ENCODE data around the gene MED1.
"Not testable (repeated sequence)": the region's sequence is repeated elsewhere in the genome, so short reads cannot be mapped to it uniquely, and the experiment has no call there.

MED1 gene, protein sequence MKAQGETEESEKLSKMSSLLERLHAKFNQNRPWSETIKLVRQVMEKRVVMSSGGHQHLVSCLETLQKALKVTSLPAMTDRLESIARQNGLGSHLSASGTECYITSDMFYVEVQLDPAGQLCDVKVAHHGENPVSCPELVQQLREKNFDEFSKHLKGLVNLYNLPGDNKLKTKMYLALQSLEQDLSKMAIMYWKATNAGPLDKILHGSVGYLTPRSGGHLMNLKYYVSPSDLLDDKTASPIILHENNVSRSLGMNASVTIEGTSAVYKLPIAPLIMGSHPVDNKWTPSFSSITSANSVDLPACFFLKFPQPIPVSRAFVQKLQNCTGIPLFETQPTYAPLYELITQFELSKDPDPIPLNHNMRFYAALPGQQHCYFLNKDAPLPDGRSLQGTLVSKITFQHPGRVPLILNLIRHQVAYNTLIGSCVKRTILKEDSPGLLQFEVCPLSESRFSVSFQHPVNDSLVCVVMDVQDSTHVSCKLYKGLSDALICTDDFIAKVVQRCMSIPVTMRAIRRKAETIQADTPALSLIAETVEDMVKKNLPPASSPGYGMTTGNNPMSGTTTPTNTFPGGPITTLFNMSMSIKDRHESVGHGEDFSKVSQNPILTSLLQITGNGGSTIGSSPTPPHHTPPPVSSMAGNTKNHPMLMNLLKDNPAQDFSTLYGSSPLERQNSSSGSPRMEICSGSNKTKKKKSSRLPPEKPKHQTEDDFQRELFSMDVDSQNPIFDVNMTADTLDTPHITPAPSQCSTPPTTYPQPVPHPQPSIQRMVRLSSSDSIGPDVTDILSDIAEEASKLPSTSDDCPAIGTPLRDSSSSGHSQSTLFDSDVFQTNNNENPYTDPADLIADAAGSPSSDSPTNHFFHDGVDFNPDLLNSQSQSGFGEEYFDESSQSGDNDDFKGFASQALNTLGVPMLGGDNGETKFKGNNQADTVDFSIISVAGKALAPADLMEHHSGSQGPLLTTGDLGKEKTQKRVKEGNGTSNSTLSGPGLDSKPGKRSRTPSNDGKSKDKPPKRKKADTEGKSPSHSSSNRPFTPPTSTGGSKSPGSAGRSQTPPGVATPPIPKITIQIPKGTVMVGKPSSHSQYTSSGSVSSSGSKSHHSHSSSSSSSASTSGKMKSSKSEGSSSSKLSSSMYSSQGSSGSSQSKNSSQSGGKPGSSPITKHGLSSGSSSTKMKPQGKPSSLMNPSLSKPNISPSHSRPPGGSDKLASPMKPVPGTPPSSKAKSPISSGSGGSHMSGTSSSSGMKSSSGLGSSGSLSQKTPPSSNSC (N-terminal part only)

DNA sequence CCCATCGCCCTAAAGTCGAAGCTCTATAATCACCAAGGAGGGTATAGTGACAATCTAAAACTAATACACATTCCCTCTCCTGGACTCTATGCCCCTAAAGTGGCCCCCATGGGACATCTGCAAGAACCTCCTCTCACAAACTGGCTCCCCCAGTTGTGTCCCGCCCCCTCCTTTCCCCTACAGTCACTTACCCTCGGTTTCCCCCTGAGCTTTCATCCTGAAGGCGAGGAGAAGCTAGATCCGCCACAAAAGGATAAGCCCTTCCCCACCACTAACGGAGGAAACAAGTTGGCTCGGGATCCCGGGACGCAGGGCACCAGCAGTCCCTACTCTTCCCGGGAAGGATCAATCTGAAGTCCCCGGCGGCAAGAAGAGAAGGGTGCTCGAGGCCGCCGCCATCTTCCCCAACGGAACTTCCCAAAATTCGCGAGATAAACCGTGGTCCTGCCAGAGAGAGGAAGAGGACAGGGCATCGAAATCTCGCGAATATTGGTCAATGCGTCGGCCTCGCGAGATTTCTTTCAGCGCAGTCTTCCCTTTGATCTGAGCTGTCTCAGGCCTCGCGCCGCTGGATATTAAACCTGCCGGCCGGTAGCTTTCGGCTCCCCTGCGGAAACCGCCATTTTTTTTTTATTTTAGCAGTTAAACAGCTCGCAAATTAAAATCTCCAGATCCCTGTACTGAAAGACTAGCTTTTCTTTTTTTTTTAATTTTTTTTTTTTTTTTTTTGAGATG lies at the start of gene MED1:
Gene MED1 (minus strand): TSS at position 417 of the 735 bp plus-strand sequence. CDS start 201 bp downstream, at position 216.
- Histone ChIP-seq H3K27me3 (ENCODE audit: control insufficient read depth in 2 of 2, insufficient read depth in 2 of 2, low read length in 2 of 2) (no peaks in the 10 kb centered on the region), H3K9ac (ENCODE audit: low read depth in 1 of 2, low read length in 2 of 2) (peak within 1 kb of the TSS; percentile 95), H3K4me3 (ENCODE audit: low read length in 2 of 2) (peak within 1 kb of the TSS; percentile 94 to 98), H3K27ac (ENCODE audit: low read depth in 2 of 2, low read length in 2 of 2) (peak within 1 kb of the TSS; percentile 64 to 82), H3K4me1 (ENCODE audit: control insufficient read depth in 2 of 2, insufficient read depth in 2 of 2, low read length in 2 of 2) (peaks cover 5 to 7% of the 10 kb centered on the region in 2 donors), H3K36me3 (ENCODE audit: control insufficient read depth in 2 of 2, insufficient read depth in 2 of 2, low read length in 2 of 2) (peaks cover 3 to 15% of the 10 kb centered on the region in 2 donors), H3K9me3 (ENCODE audit: control insufficient read depth in 2 of 2, low read length in 2 of 2) (no peaks in the 10 kb centered on the region)

DNA sequence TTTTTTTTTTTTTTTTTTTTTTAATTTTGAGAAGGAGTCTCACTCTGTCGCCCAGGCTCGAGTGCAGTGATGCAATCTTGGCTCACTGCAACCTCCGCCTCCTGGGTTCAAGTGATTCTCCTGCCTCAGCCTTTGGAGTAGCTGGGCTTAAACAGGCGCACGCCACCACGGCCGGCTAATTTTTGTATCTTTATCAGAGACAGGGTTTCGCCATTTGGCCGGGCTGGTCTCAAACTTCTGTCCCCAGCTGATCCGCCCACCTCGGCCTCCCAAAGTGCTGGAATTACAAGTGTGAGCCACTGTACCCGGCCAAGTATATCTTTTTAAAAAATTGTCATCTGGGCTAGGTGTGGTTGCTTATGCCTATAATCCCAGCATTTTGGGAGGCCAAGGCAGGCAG lies 45.9 kb upstream of the MED1 start:
- not testable (repeated sequence) for H3K27me3 ChIP-seq (ENCODE audit: control insufficient read depth in 2 of 2, insufficient read depth in 2 of 2, low read length in 2 of 2); H3K9me3 ChIP-seq (ENCODE audit: control insufficient read depth in 2 of 2, low read length in 2 of 2); H3K4me1 ChIP-seq (ENCODE audit: control insufficient read depth in 2 of 2, insufficient read depth in 2 of 2, low read length in 2 of 2); H3K9ac ChIP-seq (ENCODE audit: low read depth in 1 of 2, low read length in 2 of 2); H3K4me3 ChIP-seq (ENCODE audit: low read length in 2 of 2); H3K27ac ChIP-seq (ENCODE audit: low read depth in 2 of 2, low read length in 2 of 2)
- peaks cover 30 to 54% of the 10 kb centered on the region in 2 donors for H3K36me3 ChIP-seq (ENCODE audit: control insufficient read depth in 2 of 2, insufficient read depth in 2 of 2, low read length in 2 of 2)

DNA sequence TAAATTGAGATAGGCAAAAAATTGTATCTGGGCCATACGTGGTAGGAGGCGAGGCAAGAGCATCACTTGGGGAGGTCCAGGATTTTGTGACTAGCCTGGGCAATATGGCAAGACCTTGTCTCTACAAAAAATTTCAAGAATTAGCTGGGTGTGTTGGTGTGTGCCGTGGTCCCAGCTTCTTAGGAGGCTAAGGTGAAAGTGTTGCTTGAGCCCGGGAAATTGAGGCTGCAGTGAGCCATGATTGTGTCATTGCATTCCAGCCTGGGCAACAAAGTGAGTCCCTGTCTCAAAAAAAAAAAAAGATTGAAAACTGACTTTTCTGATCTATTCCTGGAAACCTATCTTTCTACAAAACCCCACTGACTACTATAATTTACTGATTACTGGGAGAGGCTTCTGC lies 36.9 kb upstream of the MED1 start:
- Histone ChIP-seq H3K9ac (ENCODE audit: low read depth in 1 of 2, low read length in 2 of 2) (no peak overlapping the region), H3K4me1 (ENCODE audit: control insufficient read depth in 2 of 2, insufficient read depth in 2 of 2, low read length in 2 of 2) (no peaks in the 10 kb centered on the region), H3K36me3 (ENCODE audit: control insufficient read depth in 2 of 2, insufficient read depth in 2 of 2, low read length in 2 of 2) (peaks cover 18 to 19% of the 10 kb centered on the region in 2 donors), H3K27me3 (ENCODE audit: control insufficient read depth in 2 of 2, insufficient read depth in 2 of 2, low read length in 2 of 2) (no peaks in the 10 kb centered on the region), H3K9me3 (ENCODE audit: control insufficient read depth in 2 of 2, low read length in 2 of 2) (no peaks in the 10 kb centered on the region), H3K27ac (ENCODE audit: low read depth in 2 of 2, low read length in 2 of 2) (no peak overlapping the region), H3K4me3 (ENCODE audit: low read length in 2 of 2) (no peak overlapping the region)

DNA sequence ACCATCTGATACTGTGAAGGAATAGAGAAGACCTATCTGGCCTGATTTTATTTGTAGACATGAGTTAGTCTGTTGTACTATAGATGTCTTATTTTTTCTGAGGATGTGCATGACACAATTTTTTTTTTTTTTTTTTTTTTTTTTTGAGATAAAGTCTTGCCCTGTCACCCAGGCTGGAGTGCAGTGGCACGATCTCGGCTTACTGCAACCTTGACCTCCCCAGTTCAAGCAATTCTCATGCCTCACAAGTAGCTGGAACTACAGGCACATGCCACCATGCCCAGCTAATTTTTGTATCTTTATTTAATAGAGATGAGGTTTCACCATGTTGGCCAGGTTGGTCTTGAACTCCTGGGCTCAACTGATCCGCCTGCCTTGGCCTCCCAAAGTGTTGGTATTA lies 36.4 kb upstream of the MED1 start:
- not testable (repeated sequence) for H3K27ac ChIP-seq (ENCODE audit: low read depth in 2 of 2, low read length in 2 of 2); H3K4me1 ChIP-seq (ENCODE audit: control insufficient read depth in 2 of 2, insufficient read depth in 2 of 2, low read length in 2 of 2); H3K27me3 ChIP-seq (ENCODE audit: control insufficient read depth in 2 of 2, insufficient read depth in 2 of 2, low read length in 2 of 2); H3K9ac ChIP-seq (ENCODE audit: low read depth in 1 of 2, low read length in 2 of 2); H3K9me3 ChIP-seq (ENCODE audit: control insufficient read depth in 2 of 2, low read length in 2 of 2); H3K4me3 ChIP-seq (ENCODE audit: low read length in 2 of 2)
- H3K36me3 ChIP-seq (ENCODE audit: control insufficient read depth in 2 of 2, insufficient read depth in 2 of 2, low read length in 2 of 2) = peaks cover 13 to 15% of the 10 kb centered on the region in 2 donors

DNA sequence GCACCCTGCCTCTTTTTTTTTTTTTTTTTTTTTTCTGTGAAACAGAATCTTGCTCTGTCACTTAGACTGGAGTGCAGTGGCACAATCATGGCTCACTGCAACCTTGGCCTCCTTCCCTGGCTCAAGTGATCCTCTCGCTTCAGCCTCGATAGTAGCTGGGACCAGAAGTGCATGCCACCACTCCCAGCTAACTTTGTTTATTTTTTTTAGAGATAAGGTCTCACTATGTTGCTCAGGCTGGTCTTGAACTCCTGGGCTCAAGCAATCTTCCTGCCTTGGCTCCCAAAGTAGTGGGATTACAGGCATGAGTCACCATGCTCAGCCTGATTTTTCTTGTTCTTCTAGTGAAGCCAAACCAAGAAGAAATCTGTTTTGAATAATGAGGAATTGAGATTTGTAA lies 35.2 kb upstream of the MED1 start:
- Histone ChIP-seq H3K4me1 (ENCODE audit: control insufficient read depth in 2 of 2, insufficient read depth in 2 of 2, low read length in 2 of 2) (no peaks in the 10 kb centered on the region), H3K27me3 (ENCODE audit: control insufficient read depth in 2 of 2, insufficient read depth in 2 of 2, low read length in 2 of 2) (no peaks in the 10 kb centered on the region), H3K36me3 (ENCODE audit: control insufficient read depth in 2 of 2, insufficient read depth in 2 of 2, low read length in 2 of 2) (peaks cover 13 to 15% of the 10 kb centered on the region in 2 donors), H3K4me3 (ENCODE audit: low read length in 2 of 2) (no peak overlapping the region), H3K27ac (ENCODE audit: low read depth in 2 of 2, low read length in 2 of 2) (no peak overlapping the region), H3K9ac (ENCODE audit: low read depth in 1 of 2, low read length in 2 of 2) (no peak overlapping the region), H3K9me3 (ENCODE audit: control insufficient read depth in 2 of 2, low read length in 2 of 2) (no peaks in the 10 kb centered on the region)

DNA sequence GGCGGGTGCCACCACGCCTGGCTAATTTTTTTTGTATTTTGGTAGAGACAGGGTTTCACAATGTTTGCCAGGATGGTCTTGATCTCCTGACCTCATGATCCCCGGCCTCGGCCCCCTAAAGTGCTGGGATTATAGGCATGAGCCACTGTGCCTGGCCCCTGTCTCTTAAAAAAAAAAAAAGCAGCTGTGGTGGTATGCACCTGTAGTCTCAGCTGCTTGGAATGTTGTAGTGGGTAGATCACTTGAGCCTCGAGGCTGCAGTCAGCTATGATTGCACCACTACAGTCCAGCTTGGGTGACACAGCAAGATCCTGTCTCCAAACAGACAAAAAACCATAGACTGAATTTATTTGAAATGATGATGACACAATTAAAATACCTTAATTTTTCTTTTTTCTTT lies 34.5 kb upstream of the MED1 start:
- Histone ChIP-seq H3K36me3 (ENCODE audit: control insufficient read depth in 2 of 2, insufficient read depth in 2 of 2, low read length in 2 of 2) (peaks cover 7 to 9% of the 10 kb centered on the region in 2 donors), H3K9ac (ENCODE audit: low read depth in 1 of 2, low read length in 2 of 2) (no peak overlapping the region), H3K4me1 (ENCODE audit: control insufficient read depth in 2 of 2, insufficient read depth in 2 of 2, low read length in 2 of 2) (no peaks in the 10 kb centered on the region), H3K9me3 (ENCODE audit: control insufficient read depth in 2 of 2, low read length in 2 of 2) (no peaks in the 10 kb centered on the region), H3K27me3 (ENCODE audit: control insufficient read depth in 2 of 2, insufficient read depth in 2 of 2, low read length in 2 of 2) (no peaks in the 10 kb centered on the region), H3K27ac (ENCODE audit: low read depth in 2 of 2, low read length in 2 of 2) (no peak overlapping the region), H3K4me3 (ENCODE audit: low read length in 2 of 2) (no peak overlapping the region)

DNA sequence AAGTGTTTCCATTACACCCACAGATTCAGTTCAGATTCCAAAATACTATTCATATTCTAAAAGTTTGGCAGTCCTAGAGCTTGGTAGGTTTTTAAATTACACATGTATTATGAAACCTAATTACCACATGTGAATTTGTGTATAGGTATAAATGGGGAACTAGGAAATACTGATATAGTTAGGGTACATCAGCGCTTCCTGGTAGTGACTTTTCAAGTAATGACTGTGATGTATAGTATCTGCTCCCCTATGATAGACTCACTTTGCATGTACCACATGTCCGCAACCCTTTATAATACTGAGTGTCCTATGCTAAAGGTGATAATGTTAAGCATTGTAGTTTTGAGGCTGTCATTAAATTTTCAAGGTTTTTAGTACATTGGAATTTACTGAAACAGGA lies 33.1 kb upstream of the MED1 start:
- H3K4me1 ChIP-seq (ENCODE audit: control insufficient read depth in 2 of 2, insufficient read depth in 2 of 2, low read length in 2 of 2) = no peaks in the 10 kb centered on the region
- peaks cover 4 to 9% of the 10 kb centered on the region in 2 donors for H3K36me3 ChIP-seq (ENCODE audit: control insufficient read depth in 2 of 2, insufficient read depth in 2 of 2, low read length in 2 of 2)
- H3K9ac ChIP-seq (ENCODE audit: low read depth in 1 of 2, low read length in 2 of 2) = no peak overlapping the region
- H3K27ac ChIP-seq (ENCODE audit: low read depth in 2 of 2, low read length in 2 of 2) = no peak overlapping the region
- H3K27me3 ChIP-seq (ENCODE audit: control insufficient read depth in 2 of 2, insufficient read depth in 2 of 2, low read length in 2 of 2) = no peaks in the 10 kb centered on the region
- H3K4me3 ChIP-seq (ENCODE audit: low read length in 2 of 2) = no peak overlapping the region
- no peaks in the 10 kb centered on the region for H3K9me3 ChIP-seq (ENCODE audit: control insufficient read depth in 2 of 2, low read length in 2 of 2)

DNA sequence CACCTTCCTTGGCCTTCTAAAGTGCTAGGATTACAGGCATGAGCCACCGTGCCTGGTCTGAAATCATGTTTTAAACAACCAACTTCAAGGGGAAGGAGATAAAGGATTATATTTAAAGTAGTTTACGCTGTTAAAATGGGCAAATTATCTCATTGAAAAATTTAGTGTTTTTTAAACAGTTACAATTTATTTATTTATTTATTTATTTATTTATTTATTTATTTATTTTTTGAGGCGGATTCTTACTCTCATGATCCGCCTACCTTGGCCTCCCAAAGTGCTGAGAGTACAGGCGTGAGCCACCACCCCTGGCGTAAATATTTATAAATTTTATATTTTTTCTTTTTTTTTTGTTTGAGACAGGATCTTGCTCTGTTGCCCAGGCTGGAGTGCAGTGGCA lies 32.4 kb upstream of the MED1 start:
- Histone ChIP-seq H3K9ac (ENCODE audit: low read depth in 1 of 2, low read length in 2 of 2) (no peak overlapping the region), H3K27ac (ENCODE audit: low read depth in 2 of 2, low read length in 2 of 2) (no peak overlapping the region), H3K27me3 (ENCODE audit: control insufficient read depth in 2 of 2, insufficient read depth in 2 of 2, low read length in 2 of 2) (no peaks in the 10 kb centered on the region), H3K4me1 (ENCODE audit: control insufficient read depth in 2 of 2, insufficient read depth in 2 of 2, low read length in 2 of 2) (no peaks in the 10 kb centered on the region), H3K9me3 (ENCODE audit: control insufficient read depth in 2 of 2, low read length in 2 of 2) (no peaks in the 10 kb centered on the region), H3K4me3 (ENCODE audit: low read length in 2 of 2) (no peak overlapping the region), H3K36me3 (ENCODE audit: control insufficient read depth in 2 of 2, insufficient read depth in 2 of 2, low read length in 2 of 2) (peaks cover 4 to 9% of the 10 kb centered on the region in 2 donors)

DNA sequence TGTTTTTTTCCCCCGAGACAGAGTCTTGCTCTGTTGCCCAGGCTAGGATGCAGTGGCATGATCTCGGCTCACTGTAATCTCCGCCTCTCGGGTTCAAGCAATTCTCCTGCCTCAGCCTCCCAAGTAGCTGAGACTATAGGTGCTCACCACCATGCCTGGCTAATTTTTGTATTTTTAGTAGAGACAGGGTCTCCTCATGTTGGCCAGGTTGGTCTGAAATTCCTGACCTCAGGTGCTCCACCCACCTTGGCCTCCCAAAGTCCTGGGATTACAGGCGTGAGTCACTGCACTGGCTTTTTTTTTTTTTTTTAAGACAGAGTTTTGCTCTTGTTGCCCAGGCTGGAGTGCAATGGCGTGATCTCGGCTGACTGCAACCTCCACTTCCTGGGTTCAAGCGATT lies 28.6 kb upstream of the MED1 start:
- H3K36me3 ChIP-seq (ENCODE audit: control insufficient read depth in 2 of 2, insufficient read depth in 2 of 2, low read length in 2 of 2); H3K27ac ChIP-seq (ENCODE audit: low read depth in 2 of 2, low read length in 2 of 2); H3K4me3 ChIP-seq (ENCODE audit: low read length in 2 of 2); H3K4me1 ChIP-seq (ENCODE audit: control insufficient read depth in 2 of 2, insufficient read depth in 2 of 2, low read length in 2 of 2); H3K27me3 ChIP-seq (ENCODE audit: control insufficient read depth in 2 of 2, insufficient read depth in 2 of 2, low read length in 2 of 2); H3K9ac ChIP-seq (ENCODE audit: low read depth in 1 of 2, low read length in 2 of 2); H3K9me3 ChIP-seq (ENCODE audit: control insufficient read depth in 2 of 2, low read length in 2 of 2): not testable (repeated sequence)
